Left hindlimb (tissue), 1 donor: ENCODE measurements around the gene IQGAP2.
"Not testable (repeated sequence)": the region's sequence is repeated elsewhere in the genome, so short reads cannot be mapped to it uniquely, and the experiment has no call there.

ENCODE experiments used
- DNase-seq: peaks from one replicate; pipeline ENCODE4 v3.0.0-alpha.2; 2018

IQGAP2 gene

DNA sequence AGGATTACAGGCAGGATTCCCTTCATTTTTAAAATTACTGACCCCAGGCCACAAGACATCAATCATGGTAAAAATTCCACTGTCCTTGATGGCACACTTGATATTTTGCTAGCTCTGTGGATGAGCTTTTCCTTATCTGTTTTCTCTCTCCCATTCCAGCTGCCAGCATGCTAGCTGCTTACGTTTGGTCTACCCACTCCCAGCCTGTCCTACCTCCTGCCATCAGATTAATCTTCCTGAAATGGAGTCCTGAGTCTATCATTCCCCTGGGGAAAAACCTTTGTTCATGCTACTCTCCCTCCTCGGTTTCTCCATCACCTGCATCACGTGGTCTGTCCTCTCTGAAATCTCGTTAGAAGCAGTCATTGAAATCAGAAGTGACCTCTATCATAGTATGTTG lies 111.2 kb downstream of the IQGAP2 start:
- DNase-seq, result no peak

- DNase-seq, result no peak
Measured at GRCh38 chr5:76514713-76515112, 111.6 kb downstream of the IQGAP2 start.

DNA sequence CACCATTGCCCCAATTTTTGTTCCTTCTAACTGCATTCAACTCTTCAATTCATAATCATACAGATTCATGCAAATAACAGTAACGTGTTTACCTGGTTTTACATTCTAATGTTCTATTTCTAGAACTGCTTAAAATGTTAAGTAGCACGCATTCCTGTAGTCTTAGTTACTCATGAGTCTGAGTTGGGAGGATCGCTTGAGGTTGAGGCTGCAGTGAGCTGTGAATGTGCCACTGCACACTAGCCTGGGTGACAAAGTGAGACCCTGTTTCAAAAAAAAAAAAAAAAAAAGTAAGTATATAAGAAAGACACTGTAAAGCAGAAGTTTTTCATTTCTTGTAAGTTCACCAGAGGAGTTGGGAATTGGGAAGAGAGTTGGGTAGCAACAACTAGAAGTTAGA lies 114.2 kb downstream of the IQGAP2 start:
- no peak for DNase-seq

DNA sequence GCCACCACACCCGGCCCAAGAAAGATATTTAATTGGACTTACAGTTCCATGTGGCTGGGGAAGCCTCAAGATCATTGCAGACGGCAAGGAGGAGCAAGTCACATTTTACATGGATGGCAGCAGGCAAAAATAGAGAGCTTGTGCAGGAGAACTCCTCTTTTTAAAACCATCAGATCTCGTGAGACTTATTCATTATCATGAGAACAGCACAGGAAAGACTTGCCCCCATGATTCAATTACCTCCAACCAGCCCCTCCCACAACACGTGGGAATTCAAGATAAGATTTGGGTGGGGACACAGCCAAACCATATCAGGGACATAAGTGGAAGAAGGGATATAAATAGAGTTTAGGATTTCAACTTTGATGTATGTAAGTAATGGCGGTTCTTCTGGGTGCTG lies 115.2 kb downstream of the IQGAP2 start:
- DNase-seq, result not testable (repeated sequence)

DNA sequence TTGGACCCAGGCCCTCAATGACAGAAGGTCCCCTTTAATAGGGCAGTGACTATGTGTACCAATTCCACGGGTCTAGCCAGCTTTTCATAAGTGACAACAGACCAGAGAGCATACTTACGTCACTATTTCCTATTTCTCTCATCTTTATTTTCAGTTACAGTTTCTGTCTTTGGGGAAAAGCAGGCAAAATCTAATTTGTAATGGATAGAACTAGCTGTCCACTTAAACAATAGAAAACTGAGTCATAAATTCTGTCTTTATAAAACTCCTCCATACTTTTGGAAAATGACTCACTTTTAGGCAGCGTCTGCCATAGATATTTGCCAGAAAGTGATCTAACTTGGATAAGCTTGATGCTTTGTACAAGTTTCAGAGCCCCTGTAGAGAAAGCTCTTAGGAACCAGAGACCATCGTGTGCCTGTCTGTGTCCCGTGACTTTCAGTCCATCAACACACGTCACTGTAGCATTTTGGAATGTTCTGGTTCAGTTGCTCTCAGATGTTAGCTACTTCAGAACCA lies 118.2 kb downstream of the IQGAP2 start:
- DNase-seq, result peak; percentile 40

- DNase-seq, result no peak
Measured at GRCh38 chr5:76522103-76522935, 119.2 kb downstream of the IQGAP2 start.

- no peak for DNase-seq
Measured at GRCh38 chr5:76524101-76524835, 121.2 kb downstream of the IQGAP2 start.

- no peak for DNase-seq
Measured at GRCh38 chr5:76524868-76525267, 121.8 kb downstream of the IQGAP2 start.

GRCh38 chr5:76525956-76526355 lies 122.9 kb downstream of the IQGAP2 start:
- DNase-seq, result no peak

GRCh38 chr5:76526950-76527583 lies 124.0 kb downstream of the IQGAP2 start:
- DNase-seq, result no peak

GRCh38 chr5:76527685-76528161 lies 124.6 kb downstream of the IQGAP2 start:
- no peak for DNase-seq

- DNase-seq, result no peak
Measured at GRCh38 chr5:76528547-76529331, 125.7 kb downstream of the IQGAP2 start.

- DNase-seq, result no peak
Measured at GRCh38 chr5:76529464-76530344, 126.6 kb downstream of the IQGAP2 start.

- no peak for DNase-seq
Measured at GRCh38 chr5:76532052-76532451, 129.0 kb downstream of the IQGAP2 start.

DNA sequence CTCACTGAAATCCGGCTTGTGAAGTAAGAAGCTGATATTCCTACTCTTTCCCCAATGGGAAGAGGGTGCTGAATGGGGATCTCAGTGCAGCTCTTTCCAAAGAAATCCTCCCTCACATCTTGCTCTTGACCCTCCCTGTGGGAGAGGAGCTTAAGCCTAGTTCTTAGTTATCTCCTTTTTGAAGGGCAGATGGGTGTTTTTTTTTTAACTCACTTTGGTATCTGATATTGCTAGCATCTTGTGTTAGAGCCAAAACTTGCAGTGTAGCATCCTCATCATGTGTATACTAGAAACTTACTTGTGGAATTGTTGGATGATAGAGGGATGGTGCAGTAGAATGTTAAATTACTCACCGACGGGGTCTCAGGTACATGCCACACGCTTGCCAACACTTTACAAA lies 129.9 kb downstream of the IQGAP2 start:
- DNase-seq, result no peak

DNA sequence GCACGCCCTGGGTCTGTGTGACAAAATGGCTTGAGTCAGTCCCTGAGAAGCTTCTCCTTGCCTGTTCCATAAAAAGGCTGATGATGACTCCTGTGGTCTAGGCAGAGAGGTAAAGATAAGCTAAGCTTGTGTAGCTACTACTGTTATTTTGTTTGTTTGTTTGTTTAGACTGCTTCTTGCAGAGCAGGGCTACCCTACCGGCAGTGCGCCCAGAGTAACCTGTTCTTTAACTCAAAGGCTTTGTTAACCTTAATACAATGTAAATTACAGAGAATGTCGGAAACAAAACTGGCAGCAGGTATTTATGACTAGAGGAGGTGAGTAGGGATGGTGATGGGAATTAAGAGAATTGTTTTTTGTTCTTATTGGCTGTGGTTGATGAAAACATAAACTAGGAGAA lies 132.5 kb downstream of the IQGAP2 start:
- no peak for DNase-seq

GRCh38 chr5:76537073-76537543 lies 134.0 kb downstream of the IQGAP2 start:
- DNase-seq, result no peak

- DNase-seq, result no peak
Measured at GRCh38 chr5:76542241-76542640, 139.2 kb downstream of the IQGAP2 start.

DNA sequence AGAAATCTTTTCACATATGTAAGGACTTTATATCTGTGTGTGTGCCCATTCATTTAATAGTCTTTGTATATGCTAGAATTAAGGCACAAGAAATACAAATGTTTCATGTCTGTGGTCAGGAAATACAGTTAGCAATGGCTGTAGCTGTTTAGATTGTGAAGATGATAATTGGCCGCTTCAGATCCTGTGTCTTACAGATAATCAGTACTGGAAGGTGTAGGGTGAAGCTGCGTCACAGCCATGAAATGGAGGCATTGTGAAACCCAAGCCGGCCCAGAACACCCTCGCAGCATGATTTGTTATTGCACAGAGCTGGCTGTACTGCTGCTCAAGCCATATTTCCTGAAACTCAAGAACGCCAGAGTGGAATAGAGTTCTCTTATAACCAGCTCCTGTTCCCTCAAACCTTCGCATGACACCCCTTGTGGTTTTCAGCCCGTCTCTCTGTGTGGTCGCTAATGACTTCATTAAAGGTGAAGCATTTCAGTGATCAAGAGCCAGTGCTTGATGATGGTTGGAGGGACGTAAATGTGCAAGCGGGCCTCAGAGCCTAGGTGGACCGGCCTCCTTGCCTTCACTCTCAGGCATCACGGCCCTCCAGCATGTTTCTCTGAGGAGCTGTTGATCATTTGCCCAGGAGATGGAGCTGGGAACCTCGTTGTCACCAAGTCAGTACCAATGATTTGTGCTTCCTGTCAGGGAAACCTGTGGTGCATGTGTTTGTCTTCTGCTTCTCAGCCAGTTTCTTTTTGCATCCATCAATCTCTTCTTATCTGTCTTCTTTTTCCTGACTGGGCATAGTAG lies 140.0 kb downstream of the IQGAP2 start:
- DNase-seq, result no peak

DNA sequence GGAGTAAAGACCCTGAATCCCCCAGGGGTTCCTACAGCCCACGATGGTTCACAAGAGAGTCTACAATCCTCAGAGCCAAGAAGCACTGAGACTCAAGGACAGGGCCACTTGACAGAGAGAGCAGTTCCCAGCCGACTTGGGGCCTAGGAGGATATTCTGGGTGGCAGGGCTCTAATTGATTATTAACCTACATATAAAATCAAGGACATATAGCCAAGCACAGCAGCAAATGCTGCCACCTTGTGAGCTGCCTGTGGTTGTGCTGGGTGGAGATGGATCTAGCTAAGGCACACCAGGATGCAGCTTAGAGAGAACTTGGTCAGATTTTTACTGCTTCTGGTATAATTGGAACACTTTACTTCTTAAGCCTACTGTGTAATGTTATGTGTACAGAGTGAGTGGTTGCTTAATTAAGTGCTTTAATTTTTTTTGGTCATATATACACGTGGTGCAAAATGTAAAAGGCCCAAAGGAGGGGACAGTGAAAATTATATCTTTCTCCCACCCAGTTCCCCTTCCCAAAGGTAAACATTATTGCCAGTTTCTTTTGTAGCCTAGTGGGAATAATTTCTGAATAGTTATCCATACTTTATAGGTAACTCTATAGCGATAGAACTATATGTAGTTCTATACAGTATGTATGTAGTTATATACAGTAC lies 141.3 kb downstream of the IQGAP2 start:
- peak; percentile 48 for DNase-seq
